ENCODE results near the gene RASSF8. TPM values are rescaled to one million over a fixed set of nuclear protein-coding genes. Genes with fewer than 3 reads are reported as not detected.
"Not testable (repeated sequence)": the region's sequence is repeated elsewhere in the genome, so short reads cannot be mapped to it uniquely, and the experiment has no call there.

Gene RASSF8
- polyA plus RNA-seq, 3 donors: 60.2 to 80.5 (median 69.9) TPM

DNA sequence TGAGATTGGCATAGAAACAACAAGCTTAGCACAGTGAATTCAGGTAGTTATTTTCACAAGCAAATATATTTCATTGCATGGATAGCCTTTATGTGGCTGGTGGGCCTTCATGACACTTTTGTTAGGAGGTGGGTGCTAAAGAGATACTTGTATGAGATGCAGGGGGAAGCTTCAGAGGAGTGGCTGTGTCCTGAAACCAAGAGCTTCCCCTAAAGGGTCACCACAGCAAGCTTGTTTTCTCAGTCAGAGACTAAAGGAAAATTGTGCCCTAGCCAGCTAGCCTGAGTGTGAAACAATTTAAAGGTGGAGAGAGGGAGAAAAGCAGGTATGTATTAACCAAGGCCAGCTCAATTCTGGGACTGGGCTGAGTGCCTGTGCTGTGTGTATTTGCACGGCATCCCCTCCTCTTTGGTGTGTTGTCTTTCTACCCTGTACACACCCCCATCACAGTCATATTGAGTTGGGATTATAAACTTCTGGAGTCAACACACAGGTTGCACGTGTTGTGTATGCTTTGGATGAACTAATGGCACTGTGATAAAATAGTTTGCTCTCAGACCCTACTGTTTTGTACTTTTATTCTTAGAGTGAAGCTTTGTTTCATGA, 79.2 kb downstream of the RASSF8 start:
- DNase-seq (ENCODE audit: extremely low read depth in 1 of 11, low read depth in 9 of 11, low spot score in 4 of 11): no peak

DNA sequence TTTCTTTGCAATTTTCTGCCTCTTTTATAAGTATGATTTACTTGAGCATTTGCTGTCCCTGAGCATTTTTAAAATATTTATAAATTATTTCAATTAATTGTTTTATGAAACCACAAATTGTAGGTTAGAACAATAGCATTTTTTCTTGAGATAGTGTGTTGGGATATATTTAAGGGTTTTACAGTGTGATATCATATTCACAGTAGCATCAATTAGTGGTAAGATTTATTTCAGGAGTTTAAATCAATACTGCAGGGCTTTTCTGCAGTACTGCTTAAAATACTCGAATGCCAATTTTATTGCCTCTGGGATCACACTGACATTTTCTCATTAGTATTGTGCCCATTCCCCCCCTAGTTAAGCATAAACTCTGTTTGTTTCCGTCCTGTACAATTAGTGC, 84.2 kb downstream of the RASSF8 start:
- DNase-seq (ENCODE audit: extremely low read depth in 1 of 11, low read depth in 9 of 11, low spot score in 4 of 11): no peak

DNA sequence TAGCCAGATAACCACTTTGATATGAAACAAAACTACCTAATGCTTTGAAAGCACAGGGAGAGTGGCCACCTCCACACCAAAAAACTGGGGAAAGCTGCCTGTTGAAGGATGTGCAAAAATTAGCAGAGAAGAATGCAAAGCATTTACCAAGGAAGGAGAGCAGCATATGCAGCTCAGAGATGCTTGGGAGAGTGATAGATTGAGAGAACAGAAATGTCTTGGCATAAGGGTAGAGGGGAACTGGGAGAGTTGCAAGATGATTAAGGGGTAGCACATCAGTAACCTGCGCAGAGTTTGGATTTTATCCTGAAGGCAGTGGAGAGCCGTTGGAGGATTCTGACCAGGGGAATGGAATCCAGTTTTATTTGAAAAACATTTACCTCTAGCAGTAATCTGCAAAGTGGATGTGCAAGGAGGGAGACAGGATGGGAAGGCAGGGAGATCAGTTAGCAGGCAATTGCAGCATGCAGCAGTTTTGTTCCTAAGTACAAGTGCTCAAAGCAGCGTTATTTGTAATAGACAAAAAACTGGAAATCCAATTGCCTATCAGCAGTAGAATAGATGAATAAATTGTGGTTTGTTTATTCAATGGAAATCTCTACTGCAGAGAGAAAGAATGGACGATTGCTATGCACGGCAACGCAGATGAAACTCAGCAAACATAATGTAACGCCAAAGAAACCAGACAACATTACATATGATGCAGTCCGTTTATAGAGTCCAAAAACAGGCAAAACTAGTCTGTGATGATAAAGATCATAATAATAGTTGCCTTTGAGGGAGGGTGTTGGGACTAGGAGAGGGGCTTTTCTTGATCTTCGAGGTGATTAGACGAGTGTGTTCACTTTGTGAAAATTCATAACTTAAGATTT, 84.9 kb downstream of the RASSF8 start:
- no peak for DNase-seq (ENCODE audit: extremely low read depth in 1 of 11, low read depth in 9 of 11, low spot score in 4 of 11)

DNA sequence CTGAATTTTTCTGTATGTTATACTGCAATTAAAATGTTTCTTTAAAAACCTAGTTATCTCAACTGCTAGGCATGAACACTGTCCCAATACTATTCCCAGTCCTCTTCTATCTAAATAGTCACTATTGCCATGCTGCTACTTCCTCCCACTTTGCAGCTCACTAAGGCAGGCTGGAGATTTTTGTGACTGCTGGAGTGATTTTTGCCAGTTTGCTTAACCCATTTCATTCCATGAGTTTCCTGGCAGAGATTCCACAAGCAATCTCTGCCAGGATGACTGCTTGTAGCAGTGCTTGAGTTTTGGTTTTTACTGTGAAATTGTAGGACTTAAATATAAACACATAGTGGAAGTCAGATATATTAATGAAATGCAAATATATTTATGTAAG, 85.5 kb downstream of the RASSF8 start:
- DNase-seq (ENCODE audit: extremely low read depth in 1 of 11, low read depth in 9 of 11, low spot score in 4 of 11): no peak

DNA sequence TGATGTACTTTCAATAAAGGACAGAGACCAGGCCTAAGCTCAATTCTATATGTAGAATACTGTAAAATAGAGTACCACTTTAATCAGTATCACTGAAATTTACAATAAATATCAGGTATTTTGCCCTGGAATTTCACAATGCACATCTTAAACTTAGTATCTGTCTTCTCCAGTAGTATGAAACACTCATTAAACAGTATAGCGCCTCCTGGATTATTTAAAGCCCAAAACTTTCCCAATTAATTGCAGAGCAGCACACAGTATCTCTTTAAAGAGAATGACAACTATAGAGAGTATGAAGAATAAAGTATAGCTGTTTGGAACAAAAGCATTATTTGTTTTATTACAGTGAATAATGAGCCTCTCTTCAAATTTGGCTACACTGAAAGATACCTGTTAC, 86.1 kb downstream of the RASSF8 start:
- no peak for DNase-seq (ENCODE audit: extremely low read depth in 1 of 11, low read depth in 9 of 11, low spot score in 4 of 11)

DNA sequence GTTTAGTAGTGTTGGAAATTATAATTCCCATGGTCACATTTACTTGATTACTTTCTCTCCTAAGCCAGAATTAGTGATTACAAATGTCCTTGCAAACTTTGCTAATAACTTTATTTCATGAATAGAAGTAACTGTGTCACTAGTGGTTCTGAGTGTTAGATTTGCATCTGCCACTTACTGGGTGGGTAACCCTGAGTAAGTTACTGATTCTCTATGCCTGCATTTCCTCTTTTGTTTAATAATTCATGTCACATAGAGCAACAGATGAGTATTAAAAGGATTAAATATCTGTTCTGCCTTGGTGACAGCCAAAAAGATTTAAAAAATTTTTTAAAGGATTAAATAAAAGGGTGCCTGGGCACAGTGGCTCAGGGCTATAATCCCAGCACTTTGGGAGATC, 87.7 kb downstream of the RASSF8 start:
- no peak for DNase-seq (ENCODE audit: extremely low read depth in 1 of 11, low read depth in 9 of 11, low spot score in 4 of 11)

DNA sequence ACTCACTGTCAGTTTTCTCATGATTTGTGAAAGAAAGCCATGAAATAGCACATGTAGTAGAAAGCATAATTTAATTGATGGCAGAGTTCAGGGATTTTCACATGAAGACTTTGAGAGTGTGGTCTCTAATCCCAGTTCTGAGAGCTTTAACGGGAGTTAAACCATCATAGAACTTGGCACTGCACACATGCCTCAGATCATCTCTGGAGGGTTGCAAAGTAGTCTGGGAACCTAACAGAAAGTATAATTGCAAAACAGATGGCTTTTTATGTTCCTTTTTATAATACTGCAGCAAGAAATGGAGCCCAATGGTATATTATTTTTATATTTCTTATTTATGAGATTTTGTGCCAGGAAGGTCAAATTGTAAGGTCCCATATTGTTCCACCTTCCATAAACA, 88.4 kb downstream of the RASSF8 start:
- no peak for DNase-seq (ENCODE audit: extremely low read depth in 1 of 11, low read depth in 9 of 11, low spot score in 4 of 11)

DNA sequence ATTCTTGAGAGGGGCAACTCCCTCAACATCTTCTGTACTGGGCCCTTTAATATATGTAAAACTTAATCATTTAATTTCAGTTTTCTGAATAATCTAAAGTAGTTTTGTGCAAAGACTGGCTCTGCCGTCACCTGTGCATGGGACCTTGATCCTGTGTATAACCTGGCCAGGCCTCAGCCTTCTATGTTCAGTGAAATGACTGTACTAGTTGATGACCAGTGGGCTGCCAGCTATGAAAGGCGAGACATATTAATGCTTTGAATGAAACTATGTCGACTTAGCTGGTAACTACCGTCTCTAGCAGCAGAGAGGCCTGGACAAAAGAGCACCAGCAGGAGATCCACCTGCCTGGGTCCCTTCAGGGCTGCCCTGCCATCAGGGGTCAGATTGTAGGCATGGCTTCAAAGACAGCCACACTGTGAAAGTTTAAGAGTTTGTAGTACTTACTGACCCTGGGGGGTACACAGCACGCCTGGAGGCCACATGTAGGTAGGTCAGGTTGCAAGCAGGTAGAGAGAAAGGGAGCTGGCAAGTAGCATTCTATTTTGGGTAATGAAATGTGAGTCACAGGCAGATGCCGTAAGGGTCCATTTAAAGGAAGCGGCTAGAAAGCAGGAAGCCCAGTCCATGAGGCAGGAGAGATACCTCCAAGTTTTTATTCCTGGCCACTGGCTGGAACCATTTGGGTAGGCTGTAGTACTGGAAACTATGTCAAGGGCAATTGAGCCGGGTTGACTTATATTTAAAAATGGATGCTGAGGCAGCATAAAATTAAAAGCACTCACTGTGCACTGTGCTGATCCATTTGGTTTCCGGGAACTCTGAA, 89.1 kb downstream of the RASSF8 start:
- DNase-seq (ENCODE audit: extremely low read depth in 1 of 11, low read depth in 9 of 11, low spot score in 4 of 11): no peak

DNA sequence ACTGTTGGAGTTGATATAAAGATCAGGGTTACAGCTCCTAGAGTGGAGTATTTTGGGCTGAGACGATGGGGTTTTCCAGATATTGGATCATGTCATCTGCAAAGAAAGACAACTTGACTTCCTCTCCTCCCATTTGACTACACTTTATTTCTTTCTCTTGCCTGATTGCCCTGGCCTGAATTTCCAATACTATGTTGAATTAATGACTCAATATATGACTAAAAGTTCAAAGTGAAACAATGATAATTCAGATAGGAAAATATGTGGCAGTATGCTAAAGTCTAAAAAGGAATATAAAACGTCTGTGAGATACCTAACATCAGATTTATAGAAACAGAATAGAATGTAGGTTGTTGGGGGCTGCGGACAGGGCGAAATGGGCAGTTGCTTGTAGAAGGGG, 94.2 kb downstream of the RASSF8 start:
- no peak for DNase-seq (ENCODE audit: extremely low read depth in 1 of 11, low read depth in 9 of 11, low spot score in 4 of 11)

DNA sequence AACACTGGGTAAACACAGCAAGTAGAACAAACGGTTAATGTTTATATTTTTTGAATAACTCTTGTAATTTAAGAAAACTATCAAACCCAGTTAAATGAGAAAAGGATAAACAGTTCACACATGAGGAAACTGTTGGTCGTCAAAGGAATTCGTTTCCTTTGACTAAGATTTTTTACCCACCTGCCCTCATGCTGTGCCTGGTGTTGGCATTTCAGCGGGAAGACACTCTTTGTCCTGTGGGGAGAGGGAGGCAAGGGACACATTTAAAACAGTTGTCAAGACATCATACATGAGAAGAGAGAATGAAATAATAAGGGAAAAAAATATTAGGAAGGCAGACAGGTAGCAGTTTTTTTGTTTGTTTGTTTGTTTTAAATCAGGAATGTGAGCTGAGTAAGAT, 95.9 kb downstream of the RASSF8 start:
- DNase-seq (ENCODE audit: extremely low read depth in 1 of 11, low read depth in 9 of 11, low spot score in 4 of 11): no peak

DNA sequence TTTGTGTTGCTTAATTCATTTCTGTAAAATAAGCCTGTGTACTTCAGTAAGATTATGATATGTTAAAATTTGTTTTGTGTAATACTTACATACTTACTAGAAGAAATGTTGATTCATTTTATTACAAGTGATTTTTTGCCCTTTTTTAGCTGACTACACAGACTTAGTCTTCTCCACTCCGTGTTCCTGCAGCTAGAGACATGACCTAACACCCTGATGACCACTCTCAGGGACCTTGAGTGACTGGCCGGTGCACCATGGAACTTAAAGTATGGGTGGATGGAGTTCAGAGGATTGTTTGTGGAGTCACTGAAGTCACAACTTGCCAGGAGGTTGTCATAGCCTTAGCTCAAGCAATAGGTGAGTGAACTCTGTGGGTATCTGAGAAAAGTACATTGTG, 96.6 kb downstream of the RASSF8 start:
- no peak for DNase-seq (ENCODE audit: extremely low read depth in 1 of 11, low read depth in 9 of 11, low spot score in 4 of 11)

DNA sequence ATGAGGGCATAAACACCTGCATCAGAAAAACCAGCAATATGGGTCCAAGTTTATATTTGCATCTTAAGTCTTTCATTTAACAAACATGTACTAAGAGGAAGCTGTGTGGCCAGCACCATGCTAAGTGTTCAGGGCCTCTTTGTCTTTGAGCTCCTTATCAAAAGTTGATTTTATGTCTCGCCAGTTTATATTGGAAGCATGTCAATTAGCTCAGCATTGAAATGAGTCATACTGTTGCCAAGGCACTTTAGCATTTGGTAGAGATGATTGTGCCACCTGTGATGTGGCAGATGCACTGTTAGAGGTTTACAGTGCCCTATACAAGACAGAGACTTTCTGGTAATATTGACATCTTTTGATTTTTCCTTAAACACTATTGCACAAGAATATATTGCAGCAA, 97.9 kb downstream of the RASSF8 start:
- DNase-seq (ENCODE audit: extremely low read depth in 1 of 11, low read depth in 9 of 11, low spot score in 4 of 11): no peak

DNA sequence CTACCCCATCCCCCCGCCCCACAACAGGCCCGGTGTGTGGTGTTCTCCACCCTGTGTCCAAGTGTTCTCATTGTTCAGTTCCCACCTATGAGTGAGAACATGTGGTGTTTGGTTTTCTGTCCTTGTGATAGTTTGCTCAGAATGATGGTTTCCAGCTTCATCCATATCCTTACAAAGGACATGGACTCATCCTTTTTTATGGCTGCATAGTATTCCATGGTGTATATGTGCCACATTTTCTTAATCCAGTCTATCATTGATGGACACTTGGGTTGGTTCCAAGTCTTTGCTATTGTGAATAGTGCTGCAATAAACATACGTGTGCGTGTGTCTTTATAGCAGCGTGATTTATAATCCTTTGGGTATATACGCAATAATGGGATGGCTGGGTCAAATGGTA, 98.8 kb downstream of the RASSF8 start:
- not testable (repeated sequence) for DNase-seq (ENCODE audit: extremely low read depth in 1 of 11, low read depth in 9 of 11, low spot score in 4 of 11)

DNA sequence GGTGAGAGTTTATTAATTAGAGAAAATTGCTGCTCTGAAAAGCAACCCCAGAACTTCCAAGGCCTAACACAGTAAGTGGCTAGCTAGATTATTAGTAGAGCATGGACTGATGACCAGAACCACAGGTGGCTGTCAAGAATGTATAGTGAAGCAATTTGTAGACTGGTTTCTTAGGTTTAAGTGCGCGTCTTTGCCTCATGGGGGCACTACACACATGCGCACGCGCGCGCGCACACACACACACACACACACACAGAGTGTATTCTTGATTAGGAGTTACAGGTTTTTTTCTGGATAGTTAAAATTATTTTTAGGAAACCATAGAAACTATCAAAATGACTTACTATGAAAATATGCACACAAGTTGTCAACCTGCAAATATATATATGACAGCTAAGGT, 99.8 kb downstream of the RASSF8 start:
- DNase-seq (ENCODE audit: extremely low read depth in 1 of 11, low read depth in 9 of 11, low spot score in 4 of 11): no peak

DNA sequence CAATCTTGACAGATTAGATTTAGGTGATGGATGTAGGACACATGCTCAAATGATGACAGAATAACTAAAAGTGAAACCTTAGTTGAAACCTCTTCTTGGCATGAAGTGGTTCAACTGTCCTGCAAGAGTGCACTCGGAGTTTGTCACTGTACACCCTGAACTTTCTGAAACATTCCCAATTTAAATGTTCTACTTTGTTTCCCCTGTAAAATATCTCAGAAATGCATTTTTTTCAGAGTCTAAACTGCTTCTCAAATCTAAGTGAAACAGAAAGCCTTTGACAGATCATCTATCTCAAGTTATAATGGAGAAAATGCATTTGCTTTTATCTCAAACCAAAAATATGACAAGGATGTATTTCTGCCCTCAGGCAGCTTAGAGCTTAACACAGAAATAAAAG, 100.3 kb downstream of the RASSF8 start:
- DNase-seq (ENCODE audit: extremely low read depth in 1 of 11, low read depth in 9 of 11, low spot score in 4 of 11): no peak

DNA sequence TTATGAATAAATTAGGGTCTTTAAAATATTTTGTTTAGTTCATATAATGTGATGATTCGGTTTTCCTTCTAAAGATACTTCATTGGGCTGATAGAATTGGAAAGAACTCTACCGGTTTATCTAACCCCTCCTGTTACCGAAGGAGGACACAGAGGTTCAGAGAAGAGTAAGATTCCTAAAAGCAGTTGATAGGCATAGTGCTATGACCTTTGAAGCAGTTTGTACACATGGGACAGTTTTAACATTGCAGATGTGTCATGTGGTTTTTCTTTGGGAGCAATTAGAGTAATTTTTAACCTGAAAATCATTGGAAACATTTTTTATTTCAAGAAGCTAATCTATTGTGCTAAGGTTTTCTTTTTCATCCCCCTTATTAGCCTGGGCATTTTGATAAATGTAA, 103.5 kb downstream of the RASSF8 start:
- DNase-seq (ENCODE audit: extremely low read depth in 1 of 11, low read depth in 9 of 11, low spot score in 4 of 11): no peak

DNA sequence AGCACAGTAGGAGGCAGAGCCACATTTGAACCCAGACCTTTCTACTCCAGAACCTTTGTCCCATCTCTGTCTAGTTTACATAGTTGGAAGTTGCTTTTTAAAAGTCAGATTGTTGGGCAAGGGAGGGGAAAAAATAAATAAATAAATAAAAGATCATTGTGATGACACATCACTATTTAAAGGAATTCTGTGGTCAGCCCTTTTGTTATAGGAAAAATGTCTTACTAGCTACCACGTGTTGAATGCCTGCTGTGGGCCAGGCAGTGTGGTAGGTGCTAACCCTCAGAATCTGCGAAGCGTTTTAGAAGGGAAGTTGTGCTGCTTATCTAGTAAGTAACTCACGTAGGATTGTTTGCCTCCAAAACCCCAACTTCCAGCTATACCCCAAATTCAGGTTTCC, 104.1 kb downstream of the RASSF8 start:
- DNase-seq (ENCODE audit: extremely low read depth in 1 of 11, low read depth in 9 of 11, low spot score in 4 of 11): no peak

DNA sequence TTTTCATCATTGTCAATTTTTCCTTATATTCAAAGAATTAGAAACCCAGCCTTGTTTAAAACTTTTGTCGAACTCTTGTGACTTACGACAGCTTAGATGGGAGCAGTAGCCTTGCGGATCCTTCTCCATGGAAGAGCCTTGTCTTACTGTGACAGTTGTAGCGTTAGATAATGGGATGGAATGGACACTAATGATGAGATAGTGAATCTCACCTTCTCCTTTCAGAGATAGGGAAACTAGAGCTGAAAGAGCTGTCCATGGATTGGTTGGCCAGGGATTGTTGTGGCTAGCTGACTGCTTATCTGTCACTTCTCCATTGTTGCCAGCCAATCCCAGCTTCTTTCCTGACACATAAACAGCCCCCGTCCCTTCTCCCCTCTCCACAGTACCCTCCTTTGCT, 107.0 kb downstream of the RASSF8 start:
- no peak for DNase-seq (ENCODE audit: extremely low read depth in 1 of 11, low read depth in 9 of 11, low spot score in 4 of 11)

DNA sequence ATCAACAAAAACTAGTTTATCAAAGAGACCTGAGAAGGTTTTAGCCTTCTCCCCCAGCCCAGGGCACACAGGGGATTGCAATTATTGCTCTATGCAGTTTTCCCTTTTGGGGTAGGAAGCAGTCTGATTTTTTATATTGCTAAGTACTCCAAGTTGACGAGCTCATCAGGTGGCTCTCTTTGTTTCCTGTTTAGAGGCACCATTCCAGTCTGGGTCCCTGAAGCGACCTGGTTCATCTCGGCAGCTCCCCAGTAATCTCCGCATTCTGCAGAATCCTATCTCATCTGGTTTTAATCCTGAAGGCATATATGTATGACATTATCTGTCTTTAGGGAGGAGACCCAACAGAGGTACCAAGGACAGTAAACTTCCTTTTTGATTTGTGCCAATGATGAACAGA, 110.0 kb downstream of the RASSF8 start:
- no peak for DNase-seq (ENCODE audit: extremely low read depth in 1 of 11, low read depth in 9 of 11, low spot score in 4 of 11)

DNA sequence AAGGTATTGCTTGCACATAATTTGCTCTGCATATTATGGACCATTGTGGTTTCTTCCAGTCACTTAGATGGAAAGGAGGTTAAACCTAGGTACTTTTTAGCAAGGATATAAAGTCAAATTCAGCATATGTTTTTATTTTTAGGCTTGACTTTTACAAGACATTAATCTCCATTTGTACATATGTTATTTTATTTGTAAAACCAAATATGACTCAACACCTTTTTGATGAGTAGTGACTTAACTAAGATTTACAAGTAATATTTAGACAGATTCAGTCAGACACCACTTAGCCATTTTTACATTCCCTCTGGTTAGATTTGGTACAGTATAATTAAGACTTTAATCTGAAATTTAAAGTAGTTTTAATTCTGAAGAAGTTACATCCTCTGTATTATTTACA, 111.3 kb downstream of the RASSF8 start:
- no peak for DNase-seq (ENCODE audit: extremely low read depth in 1 of 11, low read depth in 9 of 11, low spot score in 4 of 11)

Data from renal cortex interstitium (tissue), 11 donors.